GM20000 (cell line): ENCODE results near the gene IFITM1.
A peak's percentile ranks its signal among the peaks of the same experiment; 100 is the strongest.

Experiments
- DNase-seq: peaks from one replicate; pipeline ENCODE4 v3.0.0; 2012; ENCODE audit warnings: low spot score
- TF ChIP-seq, protein P1 (sequence below): IDR thresholded peaks from 2 replicates; pipeline ENCODE4 v1.5.1; 2012; ENCODE audit warnings: mild to moderate bottlenecking, control low read depth; ENCODE audit errors: extremely low read depth, missing control alignments

The IFITM1 gene

DNA sequence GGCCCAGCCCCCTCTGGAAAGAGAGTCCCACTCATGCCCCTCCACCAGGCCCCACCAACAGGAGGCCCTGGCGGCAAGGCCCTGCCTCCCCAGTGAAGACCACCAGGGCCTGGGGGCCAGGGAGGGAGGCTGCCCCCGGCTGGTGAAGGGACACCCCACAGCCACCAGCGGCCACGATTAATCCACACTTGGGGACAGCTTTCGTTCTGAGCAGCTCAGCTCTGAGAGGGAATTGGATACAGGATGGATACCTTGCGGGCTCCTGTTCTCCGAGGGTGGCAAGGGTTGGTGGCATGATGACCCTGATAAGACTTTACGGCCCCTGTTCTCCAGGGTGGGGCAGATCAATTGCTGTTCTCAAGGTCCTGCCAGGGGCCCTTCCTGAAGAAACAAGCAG is 42.5 kb upstream of the IFITM1 start:
- TF ChIP-seq, protein P1, sequence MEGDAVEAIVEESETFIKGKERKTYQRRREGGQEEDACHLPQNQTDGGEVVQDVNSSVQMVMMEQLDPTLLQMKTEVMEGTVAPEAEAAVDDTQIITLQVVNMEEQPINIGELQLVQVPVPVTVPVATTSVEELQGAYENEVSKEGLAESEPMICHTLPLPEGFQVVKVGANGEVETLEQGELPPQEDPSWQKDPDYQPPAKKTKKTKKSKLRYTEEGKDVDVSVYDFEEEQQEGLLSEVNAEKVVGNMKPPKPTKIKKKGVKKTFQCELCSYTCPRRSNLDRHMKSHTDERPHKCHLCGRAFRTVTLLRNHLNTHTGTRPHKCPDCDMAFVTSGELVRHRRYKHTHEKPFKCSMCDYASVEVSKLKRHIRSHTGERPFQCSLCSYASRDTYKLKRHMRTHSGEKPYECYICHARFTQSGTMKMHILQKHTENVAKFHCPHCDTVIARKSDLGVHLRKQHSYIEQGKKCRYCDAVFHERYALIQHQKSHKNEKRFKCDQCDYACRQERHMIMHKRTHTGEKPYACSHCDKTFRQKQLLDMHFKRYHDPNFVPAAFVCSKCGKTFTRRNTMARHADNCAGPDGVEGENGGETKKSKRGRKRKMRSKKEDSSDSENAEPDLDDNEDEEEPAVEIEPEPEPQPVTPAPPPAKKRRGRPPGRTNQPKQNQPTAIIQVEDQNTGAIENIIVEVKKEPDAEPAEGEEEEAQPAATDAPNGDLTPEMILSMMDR, result no peak
- no peak for DNase-seq

DNA sequence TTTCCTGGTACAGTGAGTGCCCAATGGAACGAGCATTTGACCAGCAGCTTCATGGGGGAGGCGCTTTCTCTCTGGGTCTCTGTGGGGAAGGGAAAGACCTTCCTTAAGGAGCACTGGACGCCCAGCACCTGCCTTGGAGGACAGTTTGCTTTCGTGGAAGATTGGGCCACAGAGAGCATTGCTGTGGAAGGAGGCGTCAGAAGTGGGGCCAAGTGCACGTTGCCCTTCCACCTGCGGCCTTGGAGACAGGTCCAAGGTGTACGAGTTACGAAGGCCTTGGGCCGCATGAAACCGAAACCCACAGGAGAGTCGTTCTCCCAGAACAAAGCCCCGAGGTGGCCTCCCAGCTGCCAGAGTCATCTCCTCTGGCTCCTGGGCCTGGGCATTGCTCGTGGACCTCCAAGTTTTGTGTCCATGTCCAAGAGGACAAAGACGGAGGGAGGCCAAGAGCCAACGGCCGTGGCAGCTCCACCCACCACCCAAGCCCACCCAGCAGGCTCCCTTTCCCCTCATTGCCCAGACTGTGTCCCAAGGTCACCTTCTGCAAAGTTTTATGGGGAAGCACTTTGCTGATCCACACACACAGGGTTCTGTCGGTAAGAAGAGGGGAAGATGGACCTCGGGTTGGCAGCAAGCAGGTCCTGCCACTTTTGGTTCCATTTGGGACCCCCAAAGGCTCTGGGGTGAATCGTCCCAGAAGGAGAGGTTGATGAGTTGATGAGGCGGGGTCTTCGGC is 41.5 kb upstream of the IFITM1 start:
- DNase-seq, result no peak
- TF ChIP-seq, protein P1, result no peak

DNA sequence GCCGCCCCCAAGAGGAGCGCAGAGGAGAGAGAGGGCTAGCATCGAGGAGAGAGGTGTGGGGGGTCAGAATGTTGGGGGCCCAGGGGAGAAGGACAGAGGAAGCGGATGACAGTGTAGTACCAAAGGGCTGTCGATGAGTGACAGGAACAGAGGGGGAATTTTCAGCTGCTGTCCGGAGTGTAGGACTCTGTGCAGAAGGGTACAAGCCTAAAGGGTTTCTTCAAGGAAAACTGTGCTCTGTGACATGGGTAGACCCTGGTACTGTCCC is 41.0 kb upstream of the IFITM1 start:
- TF ChIP-seq, protein P1, result no peak

DNA sequence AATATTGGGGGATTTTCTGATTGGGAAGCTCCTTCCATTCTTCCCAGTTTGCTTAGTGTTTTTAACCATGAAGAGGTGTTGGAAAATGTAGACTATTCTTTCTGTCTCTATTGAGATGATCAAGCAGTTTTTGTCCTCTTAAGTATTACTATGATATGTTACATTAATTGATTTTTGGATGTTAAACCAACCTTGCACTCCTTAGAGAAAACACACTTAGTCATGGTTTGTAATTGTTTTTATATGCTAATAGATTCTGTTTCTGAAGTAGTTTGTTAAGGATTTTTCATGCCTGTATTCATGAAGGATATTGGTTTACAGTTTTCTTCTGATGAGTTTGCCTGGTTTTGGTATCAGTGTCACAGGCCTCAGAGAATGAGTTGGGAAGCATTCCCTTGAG is 37.6 kb upstream of the IFITM1 start:
- TF ChIP-seq, protein P1, result no peak
- DNase-seq, result no peak

More for the DNA sequence above, 41.0 kb upstream of the IFITM1 start:
- no peak for DNase-seq

DNA sequence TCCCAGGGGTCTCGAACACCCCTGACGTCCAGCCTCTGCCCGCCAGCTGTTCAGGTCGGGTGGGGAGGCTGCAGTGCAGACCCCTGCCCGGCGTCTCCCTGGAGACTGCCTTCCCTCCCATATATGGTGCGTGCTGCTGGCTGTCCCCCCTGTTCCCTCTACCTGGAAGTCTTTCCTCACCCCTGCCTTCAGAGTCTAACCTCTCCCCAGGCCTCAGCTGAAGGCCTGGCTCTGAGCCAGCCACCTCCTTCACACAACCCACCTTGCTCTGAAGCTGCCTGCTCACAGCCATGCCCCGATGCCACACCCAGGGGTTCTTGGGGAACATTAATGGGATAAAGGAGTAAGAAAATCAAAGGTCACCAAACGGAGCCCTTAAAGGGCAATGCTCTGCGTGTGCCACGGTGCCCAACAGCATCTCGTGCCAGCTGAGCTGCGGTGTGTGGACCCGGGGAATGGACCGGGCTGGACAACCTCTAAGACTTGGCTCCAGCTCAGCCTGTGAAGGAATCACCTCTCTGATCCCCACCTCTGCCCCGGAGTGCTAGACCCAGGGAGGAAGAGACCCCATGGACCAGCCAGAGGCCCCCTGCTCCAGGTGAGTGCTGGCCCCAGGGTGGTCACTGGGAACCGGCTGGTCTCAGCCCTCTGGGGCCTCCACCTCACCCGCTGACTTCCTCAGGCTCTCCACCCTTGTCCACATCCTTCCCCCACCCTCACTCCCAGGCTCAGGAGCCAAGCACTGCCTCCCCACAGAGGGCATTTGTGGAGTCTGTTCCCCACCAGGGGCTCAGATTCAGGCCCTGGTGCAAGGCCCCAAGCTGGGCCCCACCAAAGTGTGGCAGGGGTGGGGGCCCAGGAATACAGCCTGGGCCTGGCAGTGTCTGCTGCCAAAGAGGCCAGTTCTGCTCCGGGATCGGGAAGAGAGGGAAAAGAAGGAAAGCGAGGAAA is 35.6 kb upstream of the IFITM1 start, which contains the start of gene NLRP6:
Gene NLRP6 (plus strand): TSS at position 407 of the 951 bp plus-strand sequence. CDS start 163 bp downstream, at position 570.
- TF ChIP-seq, protein P1, result no peak
- DNase-seq, result peak; percentile 10

DNA sequence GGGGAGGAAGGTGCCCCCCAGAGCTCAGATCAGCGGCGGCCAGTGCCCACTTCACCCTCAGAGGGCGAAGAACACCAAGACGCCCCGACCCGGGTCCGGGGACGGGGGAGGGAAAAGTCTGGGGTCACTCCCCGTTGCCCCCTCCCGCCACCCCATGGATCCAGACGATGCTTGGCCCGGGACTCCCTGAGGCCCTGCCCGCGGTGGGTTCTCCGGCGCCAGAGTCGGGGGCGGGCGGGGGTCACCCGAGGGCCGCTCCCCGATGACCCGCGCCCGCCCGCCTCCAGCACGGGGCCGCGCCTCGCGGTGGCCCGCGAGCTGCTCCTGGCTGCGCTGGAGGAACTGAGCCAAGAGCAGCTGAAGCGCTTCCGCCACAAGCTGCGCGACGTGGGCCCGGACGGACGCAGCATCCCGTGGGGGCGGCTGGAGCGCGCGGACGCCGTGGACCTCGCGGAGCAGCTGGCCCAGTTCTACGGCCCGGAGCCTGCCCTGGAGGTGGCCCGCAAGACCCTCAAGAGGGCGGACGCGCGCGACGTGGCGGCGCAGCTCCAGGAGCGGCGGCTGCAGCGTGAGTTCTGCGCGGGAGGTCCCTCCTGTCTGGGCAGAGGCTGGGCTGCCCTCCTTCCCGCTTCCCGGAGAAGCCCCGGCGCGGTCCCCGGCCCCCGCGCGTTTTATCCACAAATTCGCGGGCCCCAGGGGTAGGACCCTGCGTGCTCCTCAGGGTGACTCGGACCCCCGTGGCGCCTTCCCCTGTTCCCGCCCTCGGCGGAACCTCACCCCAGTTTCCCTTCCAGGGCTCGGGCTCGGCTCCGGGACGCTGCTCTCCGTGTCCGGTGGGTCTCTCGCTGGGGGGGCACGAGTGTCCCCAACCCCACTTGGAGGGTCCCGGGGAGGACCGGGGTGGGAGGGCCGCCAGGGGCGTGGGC is 34.5 kb upstream of the IFITM1 start:
- TF ChIP-seq, protein P1, result no peak
- DNase-seq, result peak; percentile 49
